Stimulated activated CD8-positive, alpha-beta memory T cell treated with anti-CD3 and anti-CD28 coated beads, Interleukin-7, amount 100 ng/mL, for 1 hour (primary cell): ENCODE measurements around the gene WDFY4.

Source experiments
- DNase-seq, 2 donors: peaks; one replicate each; pipeline ENCODE4 v3.0.0-alpha.2; 2020; ENCODE audit warnings: low read depth in 2 of 2

WDFY4 gene

GRCh38 chr10:48983648-48984351, 299.1 kb downstream of the WDFY4 start:
- DNase-seq, result no peak

- no peak for DNase-seq
Observed at GRCh38 chr10:48985621-48986158, 301.0 kb downstream of the WDFY4 start.

- DNase-seq, result no peak
Observed at GRCh38 chr10:48990226-48990625, 305.6 kb downstream of the WDFY4 start.

- no peak for DNase-seq
Observed at GRCh38 chr10:48993627-48994026, 309.0 kb downstream of the WDFY4 start.

GRCh38 chr10:48996329-48996728, 311.7 kb downstream of the WDFY4 start:
- DNase-seq, result no peak

GRCh38 chr10:48999346-48999745, 314.7 kb downstream of the WDFY4 start:
- DNase-seq, result no peak

GRCh38 chr10:49000437-49001398, 316.0 kb downstream of the WDFY4 start:
- no peak for DNase-seq

GRCh38 chr10:49001402-49001801, 316.7 kb downstream of the WDFY4 start:
- no peak for DNase-seq

- no peak for DNase-seq
Observed at GRCh38 chr10:49001870-49002672, 317.4 kb downstream of the WDFY4 start.

GRCh38 chr10:49005270-49005669, 320.6 kb downstream of the WDFY4 start:
- DNase-seq, result no peak

- DNase-seq, result no peak
Observed at GRCh38 chr10:49007129-49007528, 322.5 kb downstream of the WDFY4 start.

- no peak for DNase-seq
Observed at GRCh38 chr10:49008091-49008490, 323.4 kb downstream of the WDFY4 start.

- no peak for DNase-seq
Observed at GRCh38 chr10:49008505-49009198, 324.0 kb downstream of the WDFY4 start.

- DNase-seq, result no peak
Observed at GRCh38 chr10:49009199-49009979, 324.7 kb downstream of the WDFY4 start.

- DNase-seq, result no peak
Observed at GRCh38 chr10:49010295-49010694, 325.6 kb downstream of the WDFY4 start.

GRCh38 chr10:49010865-49011264, 326.2 kb downstream of the WDFY4 start:
- DNase-seq, result no peak

- DNase-seq, result no peak
Observed at GRCh38 chr10:49011756-49012155, 327.1 kb downstream of the WDFY4 start.

GRCh38 chr10:49012603-49013002, 327.9 kb downstream of the WDFY4 start:
- DNase-seq, result no peak

- DNase-seq, result no peak
Observed at GRCh38 chr10:49015700-49016099, 331.0 kb downstream of the WDFY4 start.

- no peak for DNase-seq
Observed at GRCh38 chr10:49021685-49022084, 337.0 kb downstream of the WDFY4 start.
